Measurements from ENCODE around the gene HACD2.

DNA sequence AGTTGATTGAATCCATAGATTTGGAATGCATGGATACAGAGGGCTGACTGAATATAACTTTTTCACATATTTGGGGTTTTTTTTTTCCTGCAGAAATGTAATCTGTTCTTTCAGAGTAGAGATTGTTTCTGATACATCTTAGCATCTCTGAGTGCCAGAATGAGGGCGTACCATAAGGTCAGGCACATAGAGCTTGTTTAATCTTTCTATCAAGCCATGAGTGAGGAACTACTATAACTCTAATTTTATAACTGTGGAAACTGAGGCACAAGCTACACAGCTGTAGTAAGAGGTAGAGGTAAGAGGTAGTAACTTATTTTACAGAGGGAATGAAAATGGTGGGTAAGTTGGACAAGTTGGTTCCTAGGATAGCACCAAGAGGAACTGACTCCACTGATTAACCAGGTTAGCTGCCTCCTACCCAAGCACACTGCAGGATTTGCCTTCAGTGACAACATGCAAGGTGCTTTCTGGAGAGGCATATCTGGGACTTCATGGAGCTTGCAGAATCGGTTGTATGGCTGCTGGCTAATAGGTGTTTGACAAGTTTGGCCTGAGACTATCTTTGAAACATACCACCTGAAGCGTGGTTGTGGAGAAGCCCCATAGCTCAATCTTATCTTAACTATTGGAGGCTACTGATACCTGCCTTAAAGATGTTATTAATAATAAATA, 23.5 kb upstream of the HACD2 start:
- TF ChIP-seq EZH2 (IDR thresholded peaks at IDR 0.05; ENCODE audit: insufficient read depth, poor library complexity, severe bottlenecking) (no peak), EZH2phosphoT487 (IDR thresholded peaks at IDR 0.05; ENCODE audit: insufficient read depth, low read depth) (no peak)

Measured in GM23248 (cell line).